Coronary artery (tissue), 2 donors: Measurements from ENCODE around the gene ZBTB22.
"Not testable (repeated sequence)": the region's sequence is repeated elsewhere in the genome, so short reads cannot be mapped to it uniquely, and the experiment has no call there.

ENCODE experiments used
- DNase-seq: peaks from one replicate; pipeline ENCODE4 v3.0.0-alpha.2; 2017; ENCODE audit warnings: low spot score
- H3K27ac ChIP-seq, 2 donors: fragments of 200-600 bp; sonication (generic); one replicate each; pipeline ENCODE4 v1.5.1; 2016 to 2019
- H3K4me3 ChIP-seq: fragments of 200-600 bp; sonication (generic); 2 replicates; pipeline ENCODE4 v1.5.1; 2016; ENCODE audit warnings: mild to moderate bottlenecking, moderate library complexity
- CTCF ChIP-seq: fragments of 200-600 bp; sonication (generic); IDR thresholded peaks from one replicate; pipeline ENCODE4 v1.5.1; 2019; ENCODE audit warnings: antibody characterized with exemption

Gene ZBTB22

GRCh38 chr6:33317669-33318425 lies at the start of gene ZBTB22:
Gene ZBTB22 (minus strand): TSS chr6:33317744. CDS start chr6:33316916, 828 bp downstream.
- peak; percentile 99 for DNase-seq
- Histone ChIP-seq H3K4me3 (peak within 1 kb of the TSS; percentile 70), H3K27ac (peak within 1 kb of the TSS; percentile 78 to 90)
- TF ChIP-seq CTCF, result no peak

- no peak overlapping the region for H3K27ac ChIP-seq
- no peak for TF ChIP-seq CTCF
- no peak overlapping the region for H3K4me3 ChIP-seq
- DNase-seq, result no peak
These were observed 49.6 kb upstream of the ZBTB22 start for GRCh38 chr6:33367009-33367714.

DNA sequence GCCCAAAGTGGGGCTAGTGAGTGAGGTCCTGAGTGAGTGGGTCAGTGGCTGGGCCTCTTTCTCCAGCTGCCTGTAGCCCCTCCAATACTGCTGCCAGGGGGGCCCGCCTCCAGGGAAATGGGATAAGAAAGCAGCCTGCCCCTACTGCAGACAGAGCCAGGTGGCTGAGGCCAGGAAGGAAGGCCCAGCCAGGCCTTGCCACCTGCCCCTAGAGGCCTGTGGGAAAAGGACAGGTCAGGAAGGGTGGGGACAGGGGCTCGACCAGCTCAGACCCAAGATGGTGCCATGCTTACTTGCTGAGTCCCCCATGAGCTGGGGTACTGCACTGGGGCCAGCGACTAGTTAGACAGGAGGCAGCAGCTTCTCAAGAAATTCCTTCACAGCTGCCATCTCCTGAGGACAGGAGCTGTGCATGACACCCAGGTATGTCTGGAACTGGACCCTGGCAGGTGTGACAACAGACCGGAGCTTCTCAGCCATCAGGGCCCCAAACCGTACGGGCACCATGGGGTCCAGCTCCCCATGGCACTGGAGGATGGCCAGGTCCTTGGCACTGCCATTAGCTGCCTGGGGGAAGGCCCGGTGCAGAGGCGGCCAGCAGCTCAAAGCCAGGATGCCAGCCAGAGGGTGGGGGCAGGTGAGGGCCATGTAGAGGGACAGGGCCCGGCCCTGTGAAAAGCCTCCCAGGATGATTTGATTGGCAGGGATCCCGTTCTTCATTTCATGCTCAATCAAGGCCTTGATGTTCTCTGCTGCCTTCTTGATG lies 47.8 kb upstream of the ZBTB22 start:
- H3K4me3 ChIP-seq, DNase-seq, H3K27ac ChIP-seq: not testable (repeated sequence)

- not testable (repeated sequence) for DNase-seq, H3K4me3 ChIP-seq, H3K27ac ChIP-seq
These were observed 47.1 kb upstream of the ZBTB22 start for GRCh38 chr6:33364475-33365205.

DNA sequence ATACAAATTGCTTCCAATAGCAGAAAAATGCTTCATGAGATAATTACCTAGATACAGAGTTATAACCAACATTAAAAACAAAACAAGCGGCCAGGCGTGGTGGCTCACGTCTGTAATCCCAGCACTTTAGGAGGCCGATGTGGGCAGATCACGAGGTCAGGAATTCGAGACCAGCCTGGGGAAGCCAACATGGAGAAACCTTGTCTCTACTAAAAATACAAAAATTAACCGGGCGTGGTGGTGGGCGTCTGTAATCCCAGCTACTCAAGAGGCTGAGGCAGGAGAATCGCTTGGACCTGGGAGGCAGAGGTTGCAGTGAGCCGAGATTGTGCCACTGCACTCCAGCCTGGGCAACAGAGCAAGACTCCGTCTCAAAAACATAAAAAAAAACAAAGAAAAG lies 45.9 kb upstream of the ZBTB22 start:
- not testable (repeated sequence) for H3K27ac ChIP-seq, H3K4me3 ChIP-seq, DNase-seq

GRCh38 chr6:33359331-33359730 lies 41.8 kb upstream of the ZBTB22 start:
- no peak for TF ChIP-seq CTCF
- DNase-seq, result no peak

GRCh38 chr6:33357160-33357871 lies 39.8 kb upstream of the ZBTB22 start:
- not testable (repeated sequence) for H3K4me3 ChIP-seq, DNase-seq, H3K27ac ChIP-seq

More at GRCh38 chr6:33359331-33359730, 41.8 kb upstream of the ZBTB22 start:
- H3K4me3 ChIP-seq, result no peak overlapping the region
- H3K27ac ChIP-seq, result no peak overlapping the region

DNA sequence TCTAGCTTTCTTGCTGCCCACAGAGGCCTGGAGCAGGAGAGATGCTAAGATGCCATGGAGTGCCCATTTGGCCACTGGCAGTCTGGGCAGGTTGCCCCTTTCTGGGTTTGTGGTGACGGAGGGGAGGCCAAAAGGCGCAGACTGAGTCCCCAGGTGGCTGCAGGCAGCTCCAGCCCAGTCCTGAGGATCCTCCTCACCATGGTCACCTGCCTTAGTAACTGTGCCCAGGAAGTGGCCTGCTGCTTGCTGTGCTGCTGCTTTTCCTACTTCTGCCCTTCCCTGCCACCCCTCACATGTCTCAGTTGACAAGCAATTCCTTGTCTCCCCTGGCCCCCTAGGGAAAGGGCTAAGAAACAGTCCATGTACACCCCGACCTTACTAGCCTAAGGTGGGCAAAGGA lies 38.8 kb upstream of the ZBTB22 start:
- H3K4me3 ChIP-seq, result no peak overlapping the region
- H3K27ac ChIP-seq, result no peak overlapping the region
- TF ChIP-seq CTCF, result no peak
- no peak for DNase-seq

DNA sequence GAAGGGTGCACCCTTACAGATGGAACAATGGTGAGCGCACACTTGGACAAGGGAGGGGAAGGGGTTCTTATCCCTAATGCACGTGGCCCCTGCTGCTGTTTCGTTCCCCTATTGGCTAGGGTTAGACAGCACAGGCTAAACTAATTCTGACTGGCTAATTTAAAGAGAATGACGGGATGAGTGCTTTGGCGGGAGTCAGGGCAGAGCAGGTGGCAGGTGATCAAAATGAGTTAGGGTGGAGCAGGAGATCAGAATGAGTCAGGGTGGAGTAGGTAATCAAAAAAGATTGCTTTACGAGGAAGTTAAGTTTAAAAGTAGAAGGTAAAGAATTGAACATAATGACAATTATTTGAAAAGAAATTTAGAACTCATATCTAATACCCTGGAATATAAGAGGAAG lies 38.3 kb upstream of the ZBTB22 start:
- DNase-seq, H3K4me3 ChIP-seq, H3K27ac ChIP-seq: not testable (repeated sequence)
